ENCODE measurements around the gene EIF4H.

- TF ChIP-seq POLR2AphosphoS5 (IDR thresholded peaks at IDR 0.05; ENCODE audit: low read depth, low read length) = no peak
- no peak for TF ChIP-seq REST (IDR thresholded peaks at IDR 0.05; ENCODE audit: insufficient read depth in 1 of 2, low read depth in 2 of 2, low read length in 2 of 2)
These were observed 6.7 kb downstream of the EIF4H start for GRCh38 chr7:74180866-74181265.

Measured in PFSK-1 (cell line).